GM13977 (cell line): Measurements from ENCODE around the gene SLA2.
A peak's percentile ranks its signal among the peaks of the same experiment; 100 is the strongest.
"Not testable (repeated sequence)": the region's sequence is repeated elsewhere in the genome, so short reads cannot be mapped to it uniquely, and the experiment has no call there.

Source experiments
- DNase-seq: peaks from one replicate; pipeline ENCODE4 v3.0.0; 2012; ENCODE audit warnings: low spot score
- in situ Hi-C: fragments of 300-500 bp; cut with MboI; formaldehyde crosslinking; loops from one replicate; pipeline ENCODE4 v1.12.0; 2022; ENCODE audit warnings: low sequenced_read_pairs, low pct_unique_long_range_greater_than_20kb, mixed read lengths, inconsistent platforms; ENCODE audit not compliant: unreplicated experiment
- TF ChIP-seq, protein P1 (sequence below): IDR thresholded peaks from 2 replicates; pipeline ENCODE4 v1.5.1; 2012; ENCODE audit warnings: mild to moderate bottlenecking, control low read depth; ENCODE audit not compliant: insufficient read depth; ENCODE audit errors: extremely low read depth, missing control alignments

Gene SLA2

GRCh38 chr20:36645998-36646397, at the start of gene SLA2:
SLA2 (minus strand) TSS chr20:36646196; CDS start chr20:36641335, 4,861 bp downstream.
- peak; percentile 56 for DNase-seq
- TF ChIP-seq, protein P1, sequence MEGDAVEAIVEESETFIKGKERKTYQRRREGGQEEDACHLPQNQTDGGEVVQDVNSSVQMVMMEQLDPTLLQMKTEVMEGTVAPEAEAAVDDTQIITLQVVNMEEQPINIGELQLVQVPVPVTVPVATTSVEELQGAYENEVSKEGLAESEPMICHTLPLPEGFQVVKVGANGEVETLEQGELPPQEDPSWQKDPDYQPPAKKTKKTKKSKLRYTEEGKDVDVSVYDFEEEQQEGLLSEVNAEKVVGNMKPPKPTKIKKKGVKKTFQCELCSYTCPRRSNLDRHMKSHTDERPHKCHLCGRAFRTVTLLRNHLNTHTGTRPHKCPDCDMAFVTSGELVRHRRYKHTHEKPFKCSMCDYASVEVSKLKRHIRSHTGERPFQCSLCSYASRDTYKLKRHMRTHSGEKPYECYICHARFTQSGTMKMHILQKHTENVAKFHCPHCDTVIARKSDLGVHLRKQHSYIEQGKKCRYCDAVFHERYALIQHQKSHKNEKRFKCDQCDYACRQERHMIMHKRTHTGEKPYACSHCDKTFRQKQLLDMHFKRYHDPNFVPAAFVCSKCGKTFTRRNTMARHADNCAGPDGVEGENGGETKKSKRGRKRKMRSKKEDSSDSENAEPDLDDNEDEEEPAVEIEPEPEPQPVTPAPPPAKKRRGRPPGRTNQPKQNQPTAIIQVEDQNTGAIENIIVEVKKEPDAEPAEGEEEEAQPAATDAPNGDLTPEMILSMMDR, result no peak
- in situ Hi-C loops, result no loop called here

GRCh38 chr20:36695467-36695866, 49.5 kb upstream of the SLA2 start:
- in situ Hi-C loops, DNase-seq: not testable (repeated sequence)

DNA sequence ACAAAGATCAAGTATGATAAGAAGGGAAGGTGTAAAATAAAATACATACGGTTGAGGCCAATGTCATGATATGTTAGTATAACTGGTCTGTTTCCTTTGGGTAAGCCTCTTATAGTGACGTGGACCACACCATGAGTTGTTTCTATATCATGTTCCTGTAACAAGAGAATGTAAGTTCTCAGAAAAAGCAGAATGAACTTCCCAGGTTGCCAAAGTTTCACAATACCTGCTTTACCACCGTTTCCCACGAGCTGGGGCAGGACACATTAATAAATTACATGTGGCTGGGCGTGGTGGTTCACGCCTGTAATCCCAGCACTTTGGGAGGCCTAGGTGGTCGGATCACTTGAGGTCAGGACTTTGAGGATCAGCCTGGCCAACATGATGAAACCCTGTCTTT, 42.6 kb upstream of the SLA2 start:
- TF ChIP-seq, protein P1, result no peak
- in situ Hi-C loops, result no loop called here

DNA sequence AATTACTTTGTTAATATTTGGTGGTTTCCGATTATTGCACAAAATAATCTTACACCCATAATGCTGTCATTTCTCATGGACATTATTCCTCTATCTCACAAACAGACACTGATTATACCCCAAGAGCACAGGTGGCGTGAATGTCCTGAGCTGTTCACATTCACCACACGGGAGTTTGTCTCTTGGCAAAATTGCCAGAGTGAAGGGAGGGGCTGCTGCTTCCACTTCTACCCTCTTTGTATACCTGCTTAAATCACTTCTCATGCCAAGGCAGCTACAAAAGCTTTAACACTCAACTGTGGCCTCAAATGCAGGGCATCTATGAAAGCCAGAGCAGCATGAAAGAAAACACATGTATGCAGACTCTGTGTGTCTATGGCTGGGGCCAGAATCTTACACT, 41.9 kb upstream of the SLA2 start:
- no peak for DNase-seq
- TF ChIP-seq, protein P1, result no peak
- in situ Hi-C loops, result no loop called here

More for the DNA sequence above, 42.6 kb upstream of the SLA2 start:
- no peak for DNase-seq

GRCh38 chr20:36686944-36687343, 40.9 kb upstream of the SLA2 start:
- TF ChIP-seq, protein P1, result no peak
- in situ Hi-C loops, result no loop called here
- no peak for DNase-seq

DNA sequence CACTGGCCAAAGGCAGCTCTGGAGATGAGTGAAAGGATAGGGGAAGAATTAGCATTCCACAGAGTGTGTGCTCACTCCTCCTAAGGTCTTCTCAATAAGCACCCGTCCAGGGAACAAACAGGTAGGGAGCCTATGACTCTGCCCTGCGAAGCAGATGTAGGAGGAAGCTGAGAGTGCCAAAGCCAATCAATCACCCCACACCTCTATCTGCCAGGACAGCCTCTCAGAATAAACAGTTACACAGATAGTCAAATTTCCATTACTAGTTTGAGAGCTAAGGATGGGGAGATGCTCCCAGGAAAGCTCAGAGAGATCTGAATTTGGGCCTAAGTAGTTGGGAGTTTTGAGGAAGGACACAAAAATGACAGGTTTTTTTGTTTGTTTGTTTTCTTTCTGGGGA, 40.5 kb upstream of the SLA2 start:
- in situ Hi-C loops, result no loop called here
- TF ChIP-seq, protein P1, result no peak

GRCh38 chr20:36684747-36685146, 38.8 kb upstream of the SLA2 start:
- TF ChIP-seq, protein P1, result no peak
- no peak for DNase-seq
- in situ Hi-C loops, result no loop called here

More for the DNA sequence above, 40.5 kb upstream of the SLA2 start:
- no peak for DNase-seq
